H9 (cell line): ENCODE results near the gene ADTRP. TPM values are rescaled to one million over a fixed set of nuclear protein-coding genes. Genes with fewer than 3 reads are reported as not detected.

ENCODE experiments used
- DNase-seq: peaks from one replicate; pipeline ENCODE4 v3.0.0-alpha.2; 2017
- H2AFZ ChIP-seq: one replicate; pipeline ENCODE4 v1.6.1; 2013; ENCODE audit warnings: mild to moderate bottlenecking, low read length, control low read depth, moderate library complexity
- H2AK5ac ChIP-seq: 2 replicates; pipeline ENCODE4 v1.6.1; 2013; ENCODE audit warnings: low read length, control low read depth, mixed read lengths; ENCODE audit not compliant: insufficient read length
- H2BK120ac ChIP-seq: one replicate; pipeline ENCODE4 v1.6.1; 2013; ENCODE audit warnings: low read depth, mild to moderate bottlenecking, low read length, control low read depth, inconsistent platforms; ENCODE audit not compliant: poor library complexity, severe bottlenecking
- H2BK12ac ChIP-seq: 2 replicates; pipeline ENCODE4 v1.6.1; 2013; ENCODE audit warnings: low read length, control low read depth, mixed read lengths, low read depth; ENCODE audit not compliant: insufficient read length
- H2BK15ac ChIP-seq: 2 replicates; pipeline ENCODE4 v1.6.1; 2013; ENCODE audit warnings: low read depth, low read length, control low read depth
- H2BK20ac ChIP-seq: one replicate; pipeline ENCODE4 v1.6.1; 2013; ENCODE audit warnings: low read depth, mild to moderate bottlenecking, low read length, control low read depth, inconsistent platforms; ENCODE audit not compliant: poor library complexity, severe bottlenecking
- H2BK5ac ChIP-seq: 2 replicates; pipeline ENCODE4 v1.6.1; 2013; ENCODE audit warnings: low read length, control low read depth, mixed read lengths; ENCODE audit not compliant: insufficient read length
- H3K14ac ChIP-seq: 2 replicates; pipeline ENCODE4 v1.6.1; 2013; ENCODE audit warnings: low read length, control low read depth; ENCODE audit not compliant: insufficient read depth
- H3K18ac ChIP-seq: 2 replicates; pipeline ENCODE4 v1.6.1; 2013; ENCODE audit warnings: low read depth, mild to moderate bottlenecking, mixed read lengths, low read length, control low read depth; ENCODE audit not compliant: insufficient read length
- H3K23ac ChIP-seq: 2 replicates; pipeline ENCODE4 v1.6.1; 2013; ENCODE audit warnings: low read length, control low read depth, mixed read lengths, low read depth; ENCODE audit not compliant: insufficient read length
- H3K23me2 ChIP-seq: 2 replicates; pipeline ENCODE4 v1.6.1; 2013; ENCODE audit warnings: low read depth, mild to moderate bottlenecking, mixed read lengths, low read length, control low read depth; ENCODE audit not compliant: insufficient read length, poor library complexity, severe bottlenecking
- H3K27ac ChIP-seq: 2 replicates; pipeline ENCODE4 v1.5.1; 2013; ENCODE audit warnings: low read length, control low read depth, mixed read lengths, low read depth; ENCODE audit not compliant: insufficient read length
- H3K27me3 ChIP-seq: 2 replicates; pipeline ENCODE4 v1.6.1; 2013; ENCODE audit warnings: low read length, control low read depth, inconsistent platforms; ENCODE audit not compliant: insufficient read depth
- H3K4ac ChIP-seq: 2 replicates; pipeline ENCODE4 v1.6.1; 2013; ENCODE audit warnings: low read depth, mild to moderate bottlenecking, control low read depth, inconsistent platforms, low read length, moderate library complexity
- H3K4me1 ChIP-seq: 2 replicates; pipeline ENCODE4 v1.6.1; 2013; ENCODE audit warnings: low read length, control low read depth, inconsistent platforms; ENCODE audit not compliant: insufficient read depth
- H3K4me2 ChIP-seq: 2 replicates; pipeline ENCODE4 v1.6.1; 2013; ENCODE audit warnings: low read length, control low read depth, mixed read lengths; ENCODE audit not compliant: insufficient read length, insufficient read depth
- H3K56ac ChIP-seq: 2 replicates; pipeline ENCODE4 v1.6.1; 2013; ENCODE audit warnings: low read depth, mild to moderate bottlenecking, mixed read lengths, low read length, control low read depth; ENCODE audit not compliant: insufficient read length
- H3K79me1 ChIP-seq: 2 replicates; pipeline ENCODE4 v1.6.1; 2013; ENCODE audit warnings: low read depth, mild to moderate bottlenecking, moderate library complexity, low read length, control low read depth, inconsistent platforms; ENCODE audit not compliant: insufficient read depth, poor library complexity, severe bottlenecking
- H3K79me2 ChIP-seq: 2 replicates; pipeline ENCODE4 v1.6.1; 2013; ENCODE audit warnings: low read length, control low read depth, inconsistent platforms; ENCODE audit not compliant: insufficient read depth
- H3K9ac ChIP-seq: 2 replicates; pipeline ENCODE4 v1.6.1; 2013; ENCODE audit warnings: low read length, control low read depth, mixed read lengths; ENCODE audit not compliant: insufficient read length; ENCODE audit errors: extremely low read depth
- H3K9me3 ChIP-seq: one replicate; pipeline ENCODE4 v1.6.1; 2013; ENCODE audit warnings: low read depth, low read length, inconsistent platforms; ENCODE audit not compliant: control insufficient read depth
- H3T11ph ChIP-seq: one replicate; pipeline ENCODE4 v1.6.1; 2013; ENCODE audit warnings: mild to moderate bottlenecking, low read length, control low read depth, inconsistent platforms
- H4K20me1 ChIP-seq: one replicate; pipeline ENCODE4 v1.6.1; 2013; ENCODE audit not compliant: control insufficient read depth, insufficient read length, insufficient read depth
- H4K5ac ChIP-seq: 2 replicates; pipeline ENCODE4 v1.6.1; 2013; ENCODE audit warnings: low read depth, mild to moderate bottlenecking, mixed read lengths, low read length, control low read depth; ENCODE audit not compliant: insufficient read length
- H4K8ac ChIP-seq: replicated peaks from 2 replicates; pipeline ENCODE4 v1.6.1; 2013; ENCODE audit warnings: low read length, control low read depth, mixed read lengths, low read depth; ENCODE audit not compliant: insufficient read length
- H4K91ac ChIP-seq: 2 replicates; pipeline ENCODE4 v1.6.1; 2013; ENCODE audit warnings: low read depth, mild to moderate bottlenecking, moderate library complexity, mixed read lengths, low read length, control low read depth; ENCODE audit not compliant: insufficient read length
- H3K27ac Mint-ChIP-seq, 3 experiments: 2 replicates in 2 of 3; 3 replicates in 1 of 3; pipeline ENCODE4 v1.8.0; 2020 to 2021; ENCODE audit warnings: mixed read lengths in 3 of 3, mild to moderate bottlenecking in 1 of 3, moderate library complexity in 1 of 3
- H3K27me3 Mint-ChIP-seq: 2 replicates; pipeline ENCODE4 v1.8.0; 2021; ENCODE audit warnings: low read depth, mild to moderate bottlenecking, moderate library complexity, mixed read lengths
- H3K36me3 Mint-ChIP-seq, 3 experiments: 2 replicates in 2 of 3; 3 replicates in 1 of 3; pipeline ENCODE4 v1.8.0; 2020 to 2021; ENCODE audit warnings: low read depth in 3 of 3, mixed read lengths in 3 of 3; ENCODE audit not compliant: insufficient read depth in 1 of 3
- H3K4me1 Mint-ChIP-seq, 2 experiments: 2 replicates each; pipeline ENCODE4 v1.8.0; 2020; ENCODE audit warnings: mixed read lengths in 2 of 2
- H3K4me3 Mint-ChIP-seq, 2 experiments: 2 replicates in 1 of 2; 3 replicates in 1 of 2; pipeline ENCODE4 v1.8.0; 2020 to 2021; ENCODE audit warnings: mild to moderate bottlenecking in 2 of 2, mixed read lengths in 2 of 2, moderate library complexity in 1 of 2
- H3K9me3 Mint-ChIP-seq, 2 experiments: 2 replicates in 1 of 2; 3 replicates in 1 of 2; pipeline ENCODE4 v1.8.0; 2020; ENCODE audit warnings: mild to moderate bottlenecking in 2 of 2, mixed read lengths in 2 of 2, moderate library complexity in 1 of 2
- CTCF ChIP-seq: fragments of 200-600 bp; sonication (generic); conservative IDR thresholded peaks from 3 replicates; pipeline ENCODE4 v1.8.0; 2021; ENCODE audit warnings: antibody characterized with exemption, mild to moderate bottlenecking
- WGBS: extraction: QIAGEN DNeasy Blood & Tissue Kit; methylation state at CpG from one replicate; pipeline ENCODE4 v1.1.7; 2013; ENCODE audit warnings: missing lambda C conversion rate, low lambda C conversion rate, mixed read lengths; ENCODE audit not compliant: insufficient read length; ENCODE audit errors: extremely low coverage; 5-methylcytosine and 5-hydroxymethylcytosine counted together
- total RNA-seq: library from RNA; stranded (reverse); gene quantifications from 2 replicates; pipeline ENCODE4 v1.2.1, GENCODE V29; 2021

The ADTRP gene
- total RNA-seq, 1 experiment from 2014 or later = not detected

- Histone ChIP-seq H3K4me2 (no peak overlapping the region), H3K4me1 (peaks cover 12% of the 10 kb centered on the region; the same call in 1 of the 2 replicates), H4K91ac (no peak overlapping the region), H3K27ac (no peak overlapping the region), H3K18ac (no peak overlapping the region), H3K23ac (no peak overlapping the region), H4K8ac (no peak overlapping the region), H2BK120ac (no peak overlapping the region), H2AFZ (no peak overlapping the region), H3K27me3 (no peaks in the 10 kb centered on the region), H3K9ac (no peak overlapping the region), H3K23me2 (no peaks in the 10 kb centered on the region), H2BK15ac (no peak overlapping the region), H3K79me2 (no peaks in the 10 kb centered on the region), H2BK12ac (no peak overlapping the region), H2AK5ac (no peak overlapping the region), H3K9me3 (no peaks in the 10 kb centered on the region), H3K56ac (no peak overlapping the region), H2BK5ac (no peak overlapping the region), H3K79me1 (no peaks in the 10 kb centered on the region), H4K5ac (no peak overlapping the region), H3T11ph (no peak overlapping the region), H3K14ac (no peak overlapping the region), H2BK20ac (no peak overlapping the region), H4K20me1 (no peaks in the 10 kb centered on the region), H3K4ac (no peak overlapping the region)
- no peak overlapping the region for H3K4me3 Mint-ChIP-seq
- peaks cover 10 to 20% of the 10 kb centered on the region in 2 experiments for H3K4me1 Mint-ChIP-seq
- TF ChIP-seq CTCF = no peak
- no peak overlapping the region for H3K27ac Mint-ChIP-seq
- peaks cover 0 to 8% (median 0%) of the 10 kb centered on the region in 3 experiments; a peak in 3 of 7 replicates for H3K36me3 Mint-ChIP-seq
- no CpG with 5 or more reads among the region's 4 CpGs for WGBS
- H3K27me3 Mint-ChIP-seq = no peaks in the 10 kb centered on the region
- no peak for DNase-seq
- peaks cover 0 to 4% of the 10 kb centered on the region in 2 experiments; a peak in 3 of 5 replicates for H3K9me3 Mint-ChIP-seq
These were observed 16.8 kb upstream of the ADTRP start for GRCh38 chr6:11795403-11795802.
